ENCODE data around the gene GABRG2.
"Not testable (repeated sequence)": the region's sequence is repeated elsewhere in the genome, so short reads cannot be mapped to it uniquely, and the experiment has no call there.

GABRG2 gene

DNA sequence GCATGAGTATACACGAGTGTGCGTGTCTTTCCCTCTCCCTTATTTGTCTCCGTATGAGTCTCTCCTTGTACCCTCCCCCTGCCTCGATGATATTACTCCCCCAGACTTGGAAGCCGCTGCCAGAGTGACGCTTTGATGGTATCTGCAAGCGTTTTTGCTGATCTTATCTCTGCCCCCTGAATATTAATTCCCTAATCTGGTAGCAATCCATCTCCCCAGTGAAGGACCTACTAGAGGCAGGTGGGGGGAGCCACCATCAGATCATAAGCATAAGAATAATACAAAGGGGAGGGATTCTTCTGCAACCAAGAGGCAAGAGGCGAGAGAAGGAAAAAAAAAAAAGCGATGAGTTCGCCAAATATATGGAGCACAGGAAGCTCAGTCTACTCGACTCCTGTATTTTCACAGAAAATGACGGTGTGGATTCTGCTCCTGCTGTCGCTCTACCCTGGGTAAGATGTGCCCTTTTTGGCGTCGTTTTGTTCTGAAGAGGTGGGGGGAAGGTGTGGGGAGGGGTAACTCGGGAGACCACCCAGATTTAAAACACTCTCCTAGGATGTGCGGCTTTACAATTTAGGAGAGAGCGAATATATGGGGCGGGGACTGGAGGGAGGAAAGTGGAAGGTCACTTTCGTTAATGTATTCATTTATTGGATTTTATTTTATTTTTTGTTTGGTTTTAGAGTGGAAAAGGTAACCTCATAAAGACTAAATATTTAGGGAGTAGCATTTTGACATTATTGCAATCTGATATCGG is at the start of gene GABRG2:
Gene GABRG2 (plus strand): TSS at position 119 of the 757 bp plus-strand sequence. CDS start 227 bp downstream, at position 346.
- no peak for DNase-seq (ENCODE audit: low read depth in 3 of 3)

DNA sequence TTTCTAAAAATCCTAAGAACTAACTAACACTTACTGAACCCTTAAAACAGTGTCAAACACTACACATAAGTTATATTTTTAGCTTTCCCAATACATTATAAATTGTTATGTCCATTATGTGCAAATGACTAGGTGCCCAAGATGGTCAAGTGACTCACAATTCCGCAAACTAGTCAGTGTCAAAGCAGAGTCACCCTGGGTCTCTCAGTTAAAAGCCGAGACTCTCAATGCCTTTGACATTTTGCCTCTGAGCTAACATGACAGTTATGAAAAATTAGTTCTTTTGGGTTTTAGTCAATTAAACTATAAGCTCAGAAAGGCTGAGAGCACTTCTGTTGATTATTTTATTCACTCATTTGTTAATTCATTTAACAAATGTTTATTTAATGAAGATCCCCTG is 42.3 kb upstream of the GABRG2 start:
- no peak for DNase-seq (ENCODE audit: low read depth in 3 of 3)

DNA sequence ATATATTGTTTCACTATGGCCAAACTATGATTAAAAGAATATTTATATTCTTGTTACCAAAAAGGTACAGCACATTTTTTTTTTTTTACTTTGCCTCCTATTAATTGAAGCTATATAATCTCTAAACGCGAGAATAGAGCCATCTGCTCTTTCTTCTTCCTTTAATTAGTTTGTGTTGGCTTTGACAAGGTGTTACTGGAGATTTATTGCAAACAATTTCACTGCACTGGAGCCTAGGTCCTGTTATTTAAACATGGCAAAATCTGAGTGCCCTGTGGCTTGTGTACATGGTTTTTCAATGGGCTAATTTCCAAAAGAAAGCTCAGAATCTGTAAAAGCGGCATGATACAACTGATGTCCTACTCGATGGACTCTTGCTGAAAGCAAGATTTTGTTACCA is 40.8 kb upstream of the GABRG2 start:
- no peak for DNase-seq (ENCODE audit: low read depth in 3 of 3)

DNA sequence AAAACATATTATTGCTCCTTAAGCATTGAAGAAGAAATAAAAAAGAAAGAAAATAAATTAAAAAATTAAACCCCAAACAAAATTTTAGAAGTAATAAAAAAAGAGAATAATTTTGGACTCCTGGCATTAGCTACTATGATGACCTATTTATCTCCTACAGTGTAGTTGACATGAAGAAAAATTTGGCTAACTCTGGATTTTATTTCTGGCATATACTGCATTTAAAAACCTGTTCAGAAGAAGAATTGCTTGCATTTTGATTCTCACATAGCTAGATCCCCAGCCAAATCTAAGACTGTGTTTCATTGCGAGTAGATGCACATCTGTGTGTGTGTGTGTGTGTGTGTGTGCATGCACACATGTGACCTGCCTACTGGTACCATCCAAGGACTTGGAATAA is 30.1 kb upstream of the GABRG2 start:
- no peak for DNase-seq (ENCODE audit: low read depth in 3 of 3)

DNA sequence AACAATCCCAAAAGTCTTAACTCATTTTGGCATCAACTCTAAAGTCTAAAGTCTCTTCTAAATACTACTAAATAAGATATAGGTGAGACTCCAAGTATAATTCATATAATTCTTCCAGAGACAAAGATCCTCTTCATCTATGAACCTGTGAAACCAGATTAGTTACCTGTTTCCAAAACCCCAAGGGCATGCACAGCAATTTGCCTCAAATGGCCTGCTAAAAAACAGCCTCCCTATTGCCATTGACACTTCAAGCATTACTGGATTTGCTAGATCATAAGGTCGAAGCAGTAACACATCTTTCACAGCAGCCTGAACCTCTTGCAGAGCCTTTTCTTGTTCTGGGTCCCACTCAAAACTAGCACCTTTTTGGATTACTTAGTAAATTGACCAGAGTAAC is 20.3 kb upstream of the GABRG2 start:
- DNase-seq (ENCODE audit: low read depth in 3 of 3), result no peak

DNA sequence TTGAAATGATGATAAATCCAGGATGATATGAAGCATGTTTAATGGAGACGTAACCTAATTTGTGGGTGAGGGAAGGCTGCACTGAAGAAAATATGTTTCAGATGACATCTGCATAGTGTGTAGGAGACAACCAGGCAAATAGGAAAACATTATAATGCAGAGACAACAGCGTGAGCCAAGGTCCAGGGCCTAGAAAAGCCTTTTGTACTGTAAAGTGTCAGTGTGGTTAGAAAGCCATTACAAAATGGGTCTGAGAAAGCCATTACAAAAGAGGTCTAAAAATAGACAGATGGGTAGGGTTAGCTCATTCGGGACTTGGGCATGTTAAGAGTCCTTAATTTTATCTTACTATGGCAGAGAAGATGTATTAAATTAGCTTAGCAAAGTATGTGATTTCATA is 14.9 kb upstream of the GABRG2 start:
- DNase-seq (ENCODE audit: low read depth in 3 of 3), result no peak

DNA sequence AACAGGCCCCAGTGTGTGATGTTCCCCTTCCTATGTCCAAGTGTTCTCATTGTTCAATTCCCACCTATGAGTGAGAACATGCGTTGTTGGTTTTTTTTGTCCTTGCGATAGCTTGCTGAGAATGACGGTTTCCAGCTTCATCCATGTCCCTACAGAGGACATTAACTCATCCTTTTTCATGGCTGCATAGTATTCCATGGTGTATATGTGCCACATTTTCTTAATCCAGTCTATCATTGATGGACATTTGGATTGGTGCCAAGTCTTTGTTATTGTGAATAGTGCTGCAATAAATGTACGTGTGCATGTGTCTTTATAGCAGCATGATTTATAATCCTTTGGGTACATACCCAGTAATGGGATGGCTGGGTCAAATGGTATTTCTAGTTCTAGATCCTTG is 12.5 kb upstream of the GABRG2 start:
- DNase-seq (ENCODE audit: low read depth in 3 of 3), result not testable (repeated sequence)

DNA sequence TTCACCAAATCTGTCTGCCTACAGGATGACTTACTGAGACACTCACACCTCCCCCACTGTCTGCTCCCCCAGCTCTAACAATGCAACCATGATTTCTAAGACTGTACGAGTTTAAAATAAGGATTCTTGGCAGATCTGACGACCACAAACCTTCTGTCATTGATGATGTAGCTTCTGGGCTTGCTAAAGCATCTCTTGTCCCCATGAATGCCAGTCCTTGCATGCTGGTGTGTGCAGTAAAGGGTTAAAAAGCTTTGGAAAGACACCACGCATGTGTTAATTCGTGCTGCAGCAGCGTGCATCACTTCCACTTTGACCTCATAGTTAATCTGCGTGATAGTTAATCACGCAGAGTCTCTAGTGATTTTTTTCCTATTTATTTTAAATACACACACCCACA is 411 bp upstream of the GABRG2 start:
- DNase-seq (ENCODE audit: low read depth in 3 of 3), result no peak

DNA sequence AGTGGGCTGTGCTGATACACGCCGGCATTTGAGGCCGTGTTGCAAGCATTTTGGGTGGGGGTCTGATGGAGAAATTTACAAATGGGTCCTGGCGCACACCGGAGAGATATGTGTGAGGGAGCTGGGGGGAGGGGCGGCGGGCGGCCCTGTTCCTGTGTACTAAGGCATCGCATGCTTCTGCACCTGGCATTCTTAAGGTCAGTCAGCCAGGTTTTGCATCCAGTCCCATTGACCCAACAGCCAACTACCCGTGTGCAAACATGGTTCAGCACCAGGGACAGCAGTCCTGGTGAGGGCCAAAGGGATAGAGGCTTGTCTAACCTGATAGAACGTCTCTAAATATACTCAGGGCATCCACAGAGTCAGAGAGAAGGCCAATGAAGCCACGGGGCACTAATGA is 839 bp downstream of the GABRG2 start:
- no peak for DNase-seq (ENCODE audit: low read depth in 3 of 3)

DNA sequence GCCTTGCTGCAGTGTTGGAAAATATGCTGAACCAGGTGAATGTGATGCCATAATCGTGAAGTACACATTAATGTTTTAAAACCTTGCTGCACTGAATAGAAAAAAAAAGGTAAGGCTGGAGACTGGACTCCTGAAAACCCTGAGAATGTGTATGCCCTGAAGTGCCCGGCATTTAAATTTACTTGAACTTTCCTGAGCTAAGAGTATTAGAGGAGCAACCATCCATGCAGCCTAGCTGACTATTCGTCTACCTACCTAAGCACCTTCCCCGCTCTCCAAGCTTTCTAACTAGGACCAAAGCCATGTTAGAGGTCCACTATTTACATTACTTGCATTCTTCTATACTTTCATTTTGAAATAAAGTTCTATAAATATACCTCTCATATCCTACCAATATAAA is 1.4 kb downstream of the GABRG2 start:
- no peak for DNase-seq (ENCODE audit: low read depth in 3 of 3)

DNA sequence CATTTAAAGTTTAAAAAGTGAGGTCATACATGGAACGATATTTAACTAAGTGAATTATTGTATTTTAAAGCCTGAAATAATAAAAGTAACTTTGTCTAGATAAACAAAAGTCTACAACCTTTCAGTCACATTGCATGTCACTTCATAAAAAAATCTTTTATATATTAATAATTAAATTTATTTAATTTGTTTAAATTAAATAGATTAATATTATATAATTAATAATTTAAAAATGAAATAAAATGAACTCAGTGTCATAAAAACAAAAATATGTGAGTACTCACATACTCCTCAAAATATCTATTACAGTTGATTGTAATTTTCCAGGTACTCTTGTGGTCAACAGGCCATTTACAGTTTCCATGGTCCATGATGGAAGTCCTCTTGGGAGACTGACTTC is 11.2 kb downstream of the GABRG2 start:
- no peak for DNase-seq (ENCODE audit: low read depth in 3 of 3)

DNA sequence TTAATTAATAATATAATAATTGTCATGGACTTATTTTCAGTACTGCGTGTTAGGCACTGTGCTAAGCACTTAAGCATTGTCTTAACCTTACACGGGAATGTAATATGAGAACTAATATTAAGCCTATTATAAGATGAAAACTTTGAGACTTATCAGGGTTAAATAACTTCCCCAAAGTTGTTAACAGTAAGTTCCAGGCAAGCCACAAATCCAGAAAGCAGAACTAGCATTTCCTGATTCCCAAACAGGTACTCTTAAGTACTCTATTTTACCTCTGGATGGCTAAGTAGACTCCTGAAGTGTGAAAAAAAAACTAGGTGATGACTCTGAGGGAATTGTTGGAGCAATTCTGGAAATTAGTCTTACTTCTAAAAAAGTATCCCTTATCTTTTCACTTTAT is 23.8 kb downstream of the GABRG2 start:
- DNase-seq (ENCODE audit: low read depth in 3 of 3), result no peak

DNA sequence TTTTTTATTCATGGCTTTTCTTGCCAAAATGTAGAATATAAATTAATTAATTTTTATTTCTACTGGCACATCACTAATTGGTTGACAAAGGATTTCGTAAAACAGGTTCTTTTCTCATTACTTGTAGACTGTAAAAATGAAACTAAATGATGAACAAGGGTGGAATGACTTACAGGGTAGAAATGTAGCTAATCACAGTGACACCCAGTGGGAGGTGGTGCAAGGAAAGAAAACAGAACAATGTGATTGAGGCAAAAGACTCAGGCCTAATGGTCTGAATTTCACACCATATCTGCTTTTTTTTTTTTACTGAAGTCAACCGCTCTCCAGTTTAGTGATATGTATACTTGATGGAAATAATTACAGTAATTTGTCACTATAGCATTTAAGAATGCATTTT is 28.9 kb downstream of the GABRG2 start:
- DNase-seq (ENCODE audit: low read depth in 3 of 3), result no peak

DNA sequence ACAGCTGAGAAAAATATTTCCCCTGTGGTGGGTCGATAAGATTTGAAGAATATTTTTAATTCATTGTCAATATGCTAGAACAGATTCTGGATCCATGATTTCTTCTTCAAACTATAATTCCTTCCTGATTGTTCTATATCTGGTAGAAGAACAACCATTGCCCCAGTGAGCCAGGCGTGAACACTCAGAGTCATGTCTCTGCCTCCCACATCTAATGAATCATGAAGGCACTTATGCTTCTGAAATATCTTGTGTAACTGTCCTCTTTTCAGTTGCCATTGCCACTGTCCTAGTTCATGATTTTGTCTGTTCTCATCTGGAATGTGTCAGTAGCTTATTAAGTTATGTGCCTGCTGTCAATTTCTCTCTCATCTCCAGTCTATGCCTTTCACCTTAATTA is 40.0 kb downstream of the GABRG2 start:
- no peak for DNase-seq (ENCODE audit: low read depth in 3 of 3)

DNA sequence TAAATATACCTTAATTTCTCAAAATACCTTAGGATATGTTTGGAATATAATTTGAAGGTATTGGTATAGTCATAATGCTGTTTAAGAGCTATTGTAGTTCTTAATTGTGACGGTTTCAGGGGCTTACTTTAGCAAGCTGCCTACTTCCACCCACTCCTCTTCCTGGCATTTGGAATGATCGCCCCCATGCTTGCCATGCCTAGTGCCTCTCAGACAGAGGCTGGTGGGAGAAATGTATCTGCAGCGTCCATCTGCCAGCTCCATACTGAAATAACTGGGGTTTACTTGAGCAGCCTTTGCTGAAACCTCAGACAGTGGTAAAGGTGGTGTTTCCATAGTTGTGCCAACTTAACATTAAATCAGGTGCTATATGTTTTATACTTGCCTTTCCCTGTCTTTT is 52.2 kb downstream of the GABRG2 start:
- no peak for DNase-seq (ENCODE audit: low read depth in 3 of 3)

DNA sequence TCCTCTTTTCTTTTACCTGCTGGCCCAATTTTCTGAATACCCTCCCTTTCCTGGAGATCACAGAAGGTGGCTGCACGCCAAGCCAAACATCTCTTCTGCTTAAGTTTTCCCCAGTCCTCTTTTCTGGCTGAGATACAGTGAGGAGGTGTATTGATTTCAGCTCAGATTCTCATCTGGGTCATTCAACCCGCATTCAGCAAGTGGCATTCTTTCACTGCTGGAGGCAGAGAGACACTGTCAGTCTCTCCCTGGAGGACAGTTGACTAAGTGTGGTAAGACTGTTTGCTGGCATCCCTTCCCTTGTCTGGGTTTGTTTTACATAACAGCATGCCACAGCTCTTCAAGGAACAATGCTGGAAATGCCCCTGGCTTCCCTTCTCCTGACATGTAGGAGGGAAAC is 60.5 kb downstream of the GABRG2 start:
- no peak for DNase-seq (ENCODE audit: low read depth in 3 of 3)

DNA sequence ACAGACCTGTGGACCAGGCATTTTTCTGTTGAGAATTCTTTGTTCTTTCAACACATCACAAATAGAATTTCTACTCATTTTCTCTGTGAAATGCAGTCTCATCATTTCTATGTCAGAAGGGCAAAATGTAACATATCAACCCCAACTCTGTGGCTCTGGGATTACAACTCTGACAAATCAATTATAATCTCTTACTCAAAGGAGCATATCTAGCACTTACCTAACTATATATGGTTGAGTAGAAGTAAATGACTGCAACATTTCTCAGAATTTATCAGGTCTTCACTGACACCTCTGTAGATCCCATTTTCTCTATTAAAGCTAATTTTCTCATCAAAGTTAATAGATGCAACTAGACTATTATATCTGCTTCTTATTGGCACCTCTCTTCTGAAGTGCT is 64.8 kb downstream of the GABRG2 start:
- DNase-seq (ENCODE audit: low read depth in 3 of 3), result no peak

DNA sequence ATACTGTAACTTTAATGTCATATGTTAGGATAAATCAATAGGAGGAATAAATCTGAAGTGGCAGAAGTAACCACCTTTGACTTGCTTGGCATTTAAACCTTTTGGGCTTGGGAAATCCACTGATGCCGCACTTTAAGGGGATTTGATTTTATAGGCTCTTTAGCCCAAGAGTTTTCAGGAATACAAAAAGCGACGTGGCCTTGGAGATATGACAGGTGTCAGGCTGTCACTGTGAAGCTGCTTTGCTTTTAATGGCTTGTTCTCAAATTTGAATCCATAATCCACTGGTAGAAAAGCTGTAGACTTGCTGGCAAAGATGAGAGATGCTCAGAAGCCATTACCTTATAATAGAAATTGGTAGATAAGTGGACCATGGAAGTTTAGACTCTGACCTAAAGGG is 71.6 kb downstream of the GABRG2 start:
- no peak for DNase-seq (ENCODE audit: low read depth in 3 of 3)

DNA sequence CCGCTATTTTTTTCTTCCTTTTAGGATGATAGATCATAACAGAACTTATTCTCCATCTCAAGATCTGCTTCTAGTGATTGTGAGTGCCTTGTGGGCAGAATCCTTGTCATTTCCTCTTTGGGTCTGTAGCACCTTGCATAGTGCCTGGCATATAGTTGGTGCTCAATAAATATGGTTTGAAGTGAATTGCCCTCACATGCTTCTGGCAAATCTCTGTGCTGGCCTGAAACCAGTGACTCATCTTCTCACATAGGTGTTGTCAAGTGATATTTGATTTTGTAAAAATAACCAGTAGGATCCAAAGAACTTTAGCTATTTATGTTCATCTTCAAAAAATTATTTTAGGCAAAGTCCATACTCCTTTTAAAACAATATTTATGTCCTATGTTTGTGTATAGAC is 86.7 kb downstream of the GABRG2 start:
- no peak for DNase-seq (ENCODE audit: low read depth in 3 of 3)

DNA sequence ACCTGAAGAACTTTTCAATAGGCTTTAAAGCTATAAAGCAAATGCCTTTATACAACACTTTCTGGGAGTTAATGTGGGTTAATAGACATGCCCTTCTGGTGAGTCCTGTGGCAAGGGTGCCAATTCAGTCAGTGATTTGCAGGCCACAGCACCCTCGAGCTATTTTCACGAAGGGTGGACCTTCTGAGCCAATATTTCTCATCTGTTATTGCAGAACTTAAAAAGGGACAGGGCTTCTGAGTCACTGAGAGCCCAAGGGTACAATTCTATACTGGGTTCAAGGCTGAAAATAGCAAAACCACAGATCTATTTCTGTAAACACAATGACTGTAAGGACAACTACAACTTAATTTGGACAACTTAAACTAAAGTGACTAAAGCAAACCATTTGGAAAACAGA is 92.8 kb downstream of the GABRG2 start:
- DNase-seq (ENCODE audit: low read depth in 3 of 3), result no peak

DNA sequence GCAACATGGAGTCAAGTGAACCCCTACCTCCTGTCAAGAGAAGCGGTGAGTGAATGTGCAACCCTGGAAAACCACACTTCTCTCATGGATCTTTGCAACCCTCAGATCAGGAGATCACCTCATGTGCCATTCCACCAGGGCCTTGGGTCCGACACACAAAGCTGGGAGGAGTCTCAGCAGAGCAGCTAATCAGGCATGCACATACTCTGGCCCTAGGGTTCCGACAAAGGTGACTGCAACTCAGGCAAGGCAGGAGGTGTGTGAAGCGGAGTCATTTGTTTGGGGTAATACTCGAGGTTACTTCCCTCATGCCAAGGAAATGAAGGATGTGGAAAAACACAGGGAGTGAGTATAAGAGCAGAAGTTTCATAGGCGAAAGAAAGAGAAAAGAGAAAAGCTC is 96.1 kb downstream of the GABRG2 start:
- no peak for DNase-seq (ENCODE audit: low read depth in 3 of 3)

DNA sequence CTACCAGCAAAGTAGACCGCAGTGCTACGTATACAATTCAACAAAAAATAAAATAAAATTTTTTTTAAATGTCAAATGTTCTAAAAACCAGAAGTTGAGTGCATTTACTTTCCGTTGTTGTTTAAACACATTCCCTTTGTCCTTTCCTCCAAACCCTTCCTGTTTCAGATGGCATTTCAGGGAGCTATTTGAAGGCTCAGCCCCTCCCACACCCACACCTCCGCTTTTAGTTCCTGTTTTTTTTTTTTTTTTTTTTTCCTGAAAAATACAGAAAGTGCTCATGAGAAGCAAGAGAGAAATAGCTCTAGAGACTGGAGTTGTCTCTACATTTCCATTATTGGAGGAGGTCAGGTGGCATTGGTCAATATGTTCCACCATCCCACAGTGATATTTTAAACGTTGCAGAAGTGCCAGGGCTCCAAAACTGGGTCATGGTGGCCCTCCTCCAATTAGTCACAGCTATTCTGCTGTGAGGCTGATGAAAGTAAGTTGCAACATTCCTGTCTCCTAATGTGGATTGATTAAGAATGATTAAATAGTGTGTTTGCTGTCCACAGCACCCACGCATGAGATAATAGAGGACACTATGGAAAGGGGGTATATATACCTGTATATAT is 106.9 kb downstream of the GABRG2 start:
- DNase-seq (ENCODE audit: low read depth in 3 of 3), result no peak

DNA sequence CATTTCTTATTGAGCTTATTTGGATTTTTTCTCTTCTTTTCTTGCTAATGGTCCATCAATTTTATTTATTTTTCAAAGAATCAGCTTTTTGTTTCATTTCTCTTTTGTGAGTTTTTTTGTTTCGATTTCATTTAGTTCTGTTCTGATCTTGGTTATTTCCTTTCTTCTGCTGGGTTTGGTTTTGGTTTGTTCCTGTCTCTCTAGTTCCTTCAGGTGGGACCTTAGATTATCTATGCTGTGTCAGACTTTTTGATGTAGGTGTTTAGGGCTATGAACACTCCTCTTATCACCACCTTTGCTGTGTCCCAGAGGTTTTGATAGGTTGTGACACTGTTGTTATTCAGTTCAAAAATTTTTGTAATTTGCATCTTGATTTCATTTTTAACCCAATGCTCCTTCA is 119.8 kb downstream of the GABRG2 start:
- DNase-seq (ENCODE audit: low read depth in 3 of 3), result no peak

DNA sequence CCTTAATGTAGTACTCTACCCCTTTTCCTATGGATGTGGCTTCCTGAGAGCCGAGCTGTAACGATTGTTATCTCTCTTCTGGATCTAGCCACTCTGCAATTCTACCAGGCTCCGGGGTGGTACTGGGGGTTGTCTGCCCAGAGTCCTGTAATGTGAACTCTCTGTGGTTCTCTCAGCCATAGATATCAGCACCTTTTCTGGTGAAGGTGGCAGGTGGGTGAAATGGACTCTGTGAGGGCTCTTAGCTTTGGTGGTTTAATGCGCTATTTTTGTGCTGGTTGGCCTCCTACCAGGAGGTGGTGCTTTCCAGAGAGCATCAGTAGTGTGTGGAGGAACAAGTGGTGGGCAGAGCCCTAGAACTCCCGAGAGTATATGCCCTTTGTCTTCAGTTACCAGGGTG is 122.1 kb downstream of the GABRG2 start:
- no peak for DNase-seq (ENCODE audit: low read depth in 3 of 3)

Data from stimulated activated CD4-positive, alpha-beta T cell treated with anti-CD3 and anti-CD28 coated beads, TNF-alpha, amount 100 ng/mL, for 24 hours (primary cell).